ENCODE measurements around the gene WDR47. TPM values are rescaled to one million over a fixed set of nuclear protein-coding genes. Genes with fewer than 3 reads are reported as not detected.
A peak's percentile ranks its signal among the peaks of the same experiment; 100 is the strongest.

WDR47 gene
- total RNA-seq, 4 donors from 2014 or later: 45.8 to 89.2 (median 52.9) TPM

DNA sequence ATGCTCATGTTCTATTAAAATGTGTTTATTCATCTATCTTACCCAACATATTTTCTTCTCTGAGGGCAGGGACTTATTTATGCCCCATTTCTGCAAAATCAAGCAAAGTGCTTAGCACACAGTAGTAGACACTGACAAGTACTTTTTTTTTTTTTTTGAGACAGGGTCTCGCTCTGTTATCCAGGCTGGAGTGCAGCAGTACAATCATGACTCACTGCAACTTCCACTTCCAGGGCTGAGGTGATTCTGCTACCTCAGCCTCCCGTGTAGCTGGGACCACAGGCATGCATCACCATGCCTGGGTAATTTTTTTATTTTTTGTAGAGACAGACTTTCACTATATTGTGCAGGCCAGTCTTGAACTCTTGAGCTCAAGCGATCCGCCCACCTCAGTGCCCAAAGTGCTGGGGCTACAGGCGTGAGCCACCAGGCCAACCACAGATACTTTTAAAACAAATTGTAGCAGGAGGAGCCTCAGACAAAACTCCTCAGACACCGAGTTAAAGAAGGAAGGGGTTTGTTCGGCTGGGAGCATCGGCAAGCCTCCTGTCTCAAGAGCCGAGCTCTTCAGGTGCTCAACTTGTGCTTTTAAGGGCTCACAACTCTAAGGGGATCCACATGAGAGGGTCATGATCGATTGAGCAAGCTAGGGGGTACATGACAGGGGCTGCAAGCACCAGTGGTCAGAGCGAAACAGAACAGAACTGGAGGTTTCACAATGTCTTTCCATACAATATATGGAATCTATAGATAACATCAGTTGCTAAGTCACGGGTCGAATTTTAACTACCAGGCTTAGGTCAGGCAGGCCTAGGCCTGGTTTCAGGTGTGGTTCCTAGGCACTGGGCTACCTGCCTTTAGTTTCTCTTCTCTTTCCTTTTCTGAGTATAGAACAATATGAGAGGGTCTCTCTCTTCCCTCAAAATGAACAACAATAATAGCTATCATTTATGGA lies 42.9 kb upstream of the WDR47 start:
- WGBS: 80% methylated on average over 13 of the region's 13 CpGs
- H3K9me3 ChIP-seq: no peaks in the 10 kb centered on the region
- DNase-seq (ENCODE audit: low spot score in 2 of 2): no peak

DNA sequence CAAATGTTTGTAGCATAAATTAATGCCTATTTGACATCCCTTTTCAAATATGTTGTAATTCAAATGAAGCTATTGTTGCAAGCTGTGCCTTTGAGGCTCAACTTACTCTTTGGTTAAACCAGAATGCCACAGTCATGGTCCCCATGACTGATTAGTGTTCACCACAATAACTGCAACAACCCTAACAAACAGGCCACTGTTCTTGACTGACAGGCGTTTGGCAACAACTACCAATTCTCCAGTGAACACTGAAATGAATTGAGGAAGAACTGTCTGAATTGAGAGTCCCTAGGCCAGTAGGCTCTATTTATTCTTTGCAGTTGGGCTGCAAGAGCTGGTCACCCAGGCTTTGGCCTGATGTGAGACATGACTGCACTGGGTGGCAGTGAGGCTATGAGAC lies 42.0 kb upstream of the WDR47 start:
- Histone ChIP-seq H3K36me3 (no peaks in the 10 kb centered on the region), H3K4me3 (no peak overlapping the region), H3K27me3 (no peaks in the 10 kb centered on the region), H3K4me1 (peaks cover 19% of the 10 kb centered on the region), H3K27ac (no peak overlapping the region), H3K9me3 (no peaks in the 10 kb centered on the region)
- TF ChIP-seq EP300 (IDR thresholded peaks at IDR 0.05) (no peak), POLR2A (IDR thresholded peaks at IDR 0.05) (no peak), POLR2AphosphoS5 (IDR thresholded peaks at IDR 0.05) (no peak)
- TF ChIP-seq, protein P1, sequence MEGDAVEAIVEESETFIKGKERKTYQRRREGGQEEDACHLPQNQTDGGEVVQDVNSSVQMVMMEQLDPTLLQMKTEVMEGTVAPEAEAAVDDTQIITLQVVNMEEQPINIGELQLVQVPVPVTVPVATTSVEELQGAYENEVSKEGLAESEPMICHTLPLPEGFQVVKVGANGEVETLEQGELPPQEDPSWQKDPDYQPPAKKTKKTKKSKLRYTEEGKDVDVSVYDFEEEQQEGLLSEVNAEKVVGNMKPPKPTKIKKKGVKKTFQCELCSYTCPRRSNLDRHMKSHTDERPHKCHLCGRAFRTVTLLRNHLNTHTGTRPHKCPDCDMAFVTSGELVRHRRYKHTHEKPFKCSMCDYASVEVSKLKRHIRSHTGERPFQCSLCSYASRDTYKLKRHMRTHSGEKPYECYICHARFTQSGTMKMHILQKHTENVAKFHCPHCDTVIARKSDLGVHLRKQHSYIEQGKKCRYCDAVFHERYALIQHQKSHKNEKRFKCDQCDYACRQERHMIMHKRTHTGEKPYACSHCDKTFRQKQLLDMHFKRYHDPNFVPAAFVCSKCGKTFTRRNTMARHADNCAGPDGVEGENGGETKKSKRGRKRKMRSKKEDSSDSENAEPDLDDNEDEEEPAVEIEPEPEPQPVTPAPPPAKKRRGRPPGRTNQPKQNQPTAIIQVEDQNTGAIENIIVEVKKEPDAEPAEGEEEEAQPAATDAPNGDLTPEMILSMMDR (IDR thresholded peaks at IDR 0.05): no peak
- WGBS: 38% methylated on average over 1 of the region's 1 CpG
- DNase-seq (ENCODE audit: low spot score in 2 of 2): no peak

More for the DNA sequence above, 42.9 kb upstream of the WDR47 start:
- TF ChIP-seq, protein P1 (IDR thresholded peaks at IDR 0.05): no peak
- no peak for TF ChIP-seq POLR2AphosphoS5 (IDR thresholded peaks at IDR 0.05)
- Histone ChIP-seq H3K4me3 (no peak overlapping the region), H3K27ac (no peak overlapping the region), H3K4me1 (peaks cover 20% of the 10 kb centered on the region), H3K36me3 (no peaks in the 10 kb centered on the region), H3K27me3 (no peaks in the 10 kb centered on the region)

DNA sequence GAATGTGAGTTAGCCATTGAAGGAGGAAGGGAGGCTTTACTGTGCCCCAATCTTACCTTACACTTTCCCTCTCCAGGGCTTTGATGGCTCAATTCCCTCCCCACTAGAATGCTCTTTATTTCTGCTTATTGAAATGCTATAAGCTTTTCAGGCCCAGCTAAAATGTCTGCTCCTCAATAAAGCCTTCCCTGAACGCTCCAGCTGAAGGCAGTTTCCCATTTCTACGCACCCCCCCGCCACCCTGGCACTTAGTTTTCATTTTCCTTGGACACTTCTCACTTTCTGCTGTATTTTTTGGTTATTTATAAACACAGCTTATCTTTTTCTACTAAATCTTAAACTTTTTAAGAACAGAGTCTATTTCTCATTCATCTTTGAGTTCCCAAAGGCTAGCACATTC lies 41.6 kb upstream of the WDR47 start:
- Histone ChIP-seq H3K27ac (peak overlapping the region; percentile 12), H3K36me3 (no peaks in the 10 kb centered on the region), H3K4me3 (no peak overlapping the region), H3K27me3 (no peaks in the 10 kb centered on the region), H3K4me1 (peaks cover 19% of the 10 kb centered on the region), H3K9me3 (no peaks in the 10 kb centered on the region)
- DNase-seq (ENCODE audit: low spot score in 2 of 2): no peak
- TF ChIP-seq EP300 (IDR thresholded peaks at IDR 0.05): no peak
- no peak for TF ChIP-seq POLR2AphosphoS5 (IDR thresholded peaks at IDR 0.05)
- TF ChIP-seq, protein P1 (IDR thresholded peaks at IDR 0.05): no peak
- TF ChIP-seq POLR2A (IDR thresholded peaks at IDR 0.05): no peak
- WGBS: 75% methylated on average over 3 of the region's 3 CpGs

DNA sequence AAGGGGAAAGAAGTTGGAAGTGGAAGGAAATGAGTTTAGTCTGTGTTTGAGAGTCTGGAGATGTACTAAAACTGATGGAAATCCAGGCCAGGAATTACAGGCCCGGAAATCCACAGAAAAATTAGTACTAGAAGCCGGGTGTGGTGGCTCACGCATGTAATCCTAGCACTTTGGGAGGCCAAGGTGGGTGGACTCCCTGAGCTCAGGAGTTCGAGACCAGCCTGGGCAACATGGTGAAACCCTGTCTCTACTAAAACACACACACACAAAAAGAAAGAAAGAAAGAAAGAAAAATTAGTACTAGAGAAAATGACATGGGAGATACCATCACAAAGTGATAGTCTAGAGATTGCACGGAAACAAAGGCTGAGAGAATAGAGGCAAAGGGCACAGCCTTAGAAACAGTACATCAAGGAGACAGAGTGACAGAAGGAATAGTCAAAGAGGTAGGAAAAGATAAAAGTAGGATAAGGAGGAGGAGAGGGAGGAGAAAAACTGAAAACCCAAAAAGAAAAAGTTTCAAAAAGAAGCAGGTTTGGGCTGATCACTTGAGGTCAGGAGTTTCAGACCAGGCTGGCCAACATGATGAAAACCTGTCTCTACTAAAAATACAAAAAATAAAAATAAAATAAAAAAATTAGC lies 38.7 kb upstream of the WDR47 start:
- no peak for TF ChIP-seq POLR2A (IDR thresholded peaks at IDR 0.05)
- TF ChIP-seq EP300 (IDR thresholded peaks at IDR 0.05): no peak
- no peak for TF ChIP-seq POLR2AphosphoS5 (IDR thresholded peaks at IDR 0.05)
- TF ChIP-seq, protein P1 (IDR thresholded peaks at IDR 0.05): no peak
- Histone ChIP-seq H3K4me3 (no peak overlapping the region), H3K36me3 (no peaks in the 10 kb centered on the region), H3K4me1 (peaks cover 26% of the 10 kb centered on the region), H3K27ac (peak overlapping the region; percentile 41), H3K9me3 (no peaks in the 10 kb centered on the region), H3K27me3 (no peaks in the 10 kb centered on the region)
- no peak for DNase-seq (ENCODE audit: low spot score in 2 of 2)
- 61% methylated on average over 5 of the region's 5 CpGs for WGBS

- peak overlapping the region; percentile 41 for H3K27ac ChIP-seq
- H3K9me3 ChIP-seq: no peaks in the 10 kb centered on the region
- 94% methylated on average over 2 of the region's 2 CpGs for WGBS
- no peak for DNase-seq (ENCODE audit: low spot score in 2 of 2)
- no peak for TF ChIP-seq EP300 (IDR thresholded peaks at IDR 0.05)
- no peak for TF ChIP-seq POLR2A (IDR thresholded peaks at IDR 0.05)
- TF ChIP-seq, protein P1 (IDR thresholded peaks at IDR 0.05): no peak
- no peak for TF ChIP-seq POLR2AphosphoS5 (IDR thresholded peaks at IDR 0.05)
- no peaks in the 10 kb centered on the region for H3K27me3 ChIP-seq
- no peaks in the 10 kb centered on the region for H3K36me3 ChIP-seq
- H3K4me3 ChIP-seq: peak overlapping the region; percentile 22
- H3K4me1 ChIP-seq: peaks cover 38% of the 10 kb centered on the region
Observed at GRCh38 chr1:109079240-109079622, 37.3 kb upstream of the WDR47 start.

Data from suprapubic skin (tissue), 4 donors.